Stimulated activated naive CD8-positive, alpha-beta T cell treated with anti-CD3 and anti-CD28 coated beads, Interleukin-15, Interleukin-2, amounts not matched to agents 100 U/mL and 50 U/mL, for 24 hours (primary cell): ENCODE measurements around the gene CALHM1.
"Not testable (repeated sequence)": the region's sequence is repeated elsewhere in the genome, so short reads cannot be mapped to it uniquely, and the experiment has no call there.

Experiments used
- ATAC-seq: fragments of 150-1000 bp; cut with Tn5 transposase; one replicate; pipeline ENCODE4 v1.10.0; 2021
- DNase-seq: peaks from one replicate; pipeline ENCODE4 v3.0.0; 2021

The CALHM1 gene

GRCh38 chr10:103458720-103459119, at the start of gene CALHM1:
TSS of gene CALHM1 (minus strand) at chr10:103458900. CDS start at chr10:103458751, 149 bp downstream.
- no peak for DNase-seq
- ATAC-seq: peak; percentile 47

- ATAC-seq: no peak
- no peak for DNase-seq
Observed at GRCh38 chr10:103507235-103508191, 48.8 kb upstream of the CALHM1 start.

GRCh38 chr10:103506061-103506460, 47.4 kb upstream of the CALHM1 start:
- ATAC-seq: no peak
- no peak for DNase-seq

GRCh38 chr10:103504181-103504783, 45.6 kb upstream of the CALHM1 start:
- DNase-seq: peak; percentile 47
- ATAC-seq: peak; percentile 90

GRCh38 chr10:103503777-103504176, 45.1 kb upstream of the CALHM1 start:
- not testable (repeated sequence) for DNase-seq, ATAC-seq

- no peak for DNase-seq
- ATAC-seq: no peak
Observed at GRCh38 chr10:103502849-103503660, 44.4 kb upstream of the CALHM1 start.

GRCh38 chr10:103501186-103501585, 42.5 kb upstream of the CALHM1 start:
- DNase-seq (no peak), ATAC-seq (no peak)

GRCh38 chr10:103500481-103500880, 41.8 kb upstream of the CALHM1 start:
- ATAC-seq (peak; percentile 3), DNase-seq (no peak)

GRCh38 chr10:103499881-103500280, 41.2 kb upstream of the CALHM1 start:
- ATAC-seq (no peak), DNase-seq (no peak)

- ATAC-seq (no peak), DNase-seq (no peak)
Observed at GRCh38 chr10:103498936-103499638, 40.4 kb upstream of the CALHM1 start.

- no peak for ATAC-seq
- DNase-seq: no peak
Observed at GRCh38 chr10:103497161-103497915, 38.6 kb upstream of the CALHM1 start.

GRCh38 chr10:103495321-103495720, 36.6 kb upstream of the CALHM1 start:
- DNase-seq: no peak
- ATAC-seq: no peak

- DNase-seq: peak; percentile 30
- ATAC-seq: peak; percentile 8
Observed at GRCh38 chr10:103493916-103494877, 35.5 kb upstream of the CALHM1 start.

GRCh38 chr10:103493362-103493915, 34.7 kb upstream of the CALHM1 start, which contains the start of gene NEURL1:
TSS of gene NEURL1 (plus strand) at chr10:103493705. CDS start at chr10:103494388, 683 bp downstream.
- peak; percentile 12 for ATAC-seq
- peak; percentile 31 for DNase-seq

GRCh38 chr10:103492655-103493261, 34.1 kb upstream of the CALHM1 start:
- DNase-seq: no peak
- ATAC-seq: no peak

GRCh38 chr10:103491729-103492364, 33.1 kb upstream of the CALHM1 start:
- no peak for ATAC-seq
- no peak for DNase-seq

GRCh38 chr10:103490986-103491314, 32.2 kb upstream of the CALHM1 start:
- DNase-seq (no peak), ATAC-seq (no peak)

GRCh38 chr10:103487410-103487708, 28.7 kb upstream of the CALHM1 start:
- no peak for ATAC-seq
- DNase-seq: no peak
